ENCODE results near the gene TNIK.
A peak's percentile ranks its signal among the peaks of the same experiment; 100 is the strongest.
"Not testable (repeated sequence)": the region's sequence is repeated elsewhere in the genome, so short reads cannot be mapped to it uniquely, and the experiment has no call there.

Gene TNIK

DNA sequence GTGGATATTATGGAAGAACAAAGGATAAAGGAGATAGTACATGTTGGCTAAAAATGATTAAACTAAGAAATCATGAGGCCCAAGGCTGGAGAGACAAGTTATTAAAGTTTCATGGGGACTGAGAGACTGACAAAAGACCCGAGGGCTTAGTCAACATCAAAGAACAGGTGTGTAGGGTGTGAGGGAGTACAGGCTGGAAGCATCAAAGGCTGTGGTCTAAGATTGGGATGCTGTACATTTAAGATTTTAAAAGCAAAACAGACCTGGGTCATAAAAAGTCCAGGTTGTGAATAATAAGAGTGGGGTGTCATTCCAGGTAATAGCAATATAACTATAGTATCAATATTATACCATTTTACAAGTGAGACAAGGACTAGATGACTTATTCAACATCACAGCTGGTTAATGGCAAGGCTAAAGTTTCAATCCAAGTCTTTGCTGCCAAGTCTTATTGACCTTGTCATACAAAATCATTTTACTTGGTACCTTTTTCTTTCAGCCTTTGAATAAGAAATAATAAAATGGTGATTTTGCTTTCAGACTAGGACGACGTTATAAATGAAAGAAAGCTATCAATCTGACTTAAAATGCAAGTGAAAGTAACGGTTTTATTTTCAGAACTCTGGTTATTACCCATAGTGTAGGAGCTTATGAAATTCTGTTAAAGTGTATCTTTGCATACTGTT, 211.6 kb downstream of the TNIK start:
- peak; percentile 14 for DNase-seq

DNA sequence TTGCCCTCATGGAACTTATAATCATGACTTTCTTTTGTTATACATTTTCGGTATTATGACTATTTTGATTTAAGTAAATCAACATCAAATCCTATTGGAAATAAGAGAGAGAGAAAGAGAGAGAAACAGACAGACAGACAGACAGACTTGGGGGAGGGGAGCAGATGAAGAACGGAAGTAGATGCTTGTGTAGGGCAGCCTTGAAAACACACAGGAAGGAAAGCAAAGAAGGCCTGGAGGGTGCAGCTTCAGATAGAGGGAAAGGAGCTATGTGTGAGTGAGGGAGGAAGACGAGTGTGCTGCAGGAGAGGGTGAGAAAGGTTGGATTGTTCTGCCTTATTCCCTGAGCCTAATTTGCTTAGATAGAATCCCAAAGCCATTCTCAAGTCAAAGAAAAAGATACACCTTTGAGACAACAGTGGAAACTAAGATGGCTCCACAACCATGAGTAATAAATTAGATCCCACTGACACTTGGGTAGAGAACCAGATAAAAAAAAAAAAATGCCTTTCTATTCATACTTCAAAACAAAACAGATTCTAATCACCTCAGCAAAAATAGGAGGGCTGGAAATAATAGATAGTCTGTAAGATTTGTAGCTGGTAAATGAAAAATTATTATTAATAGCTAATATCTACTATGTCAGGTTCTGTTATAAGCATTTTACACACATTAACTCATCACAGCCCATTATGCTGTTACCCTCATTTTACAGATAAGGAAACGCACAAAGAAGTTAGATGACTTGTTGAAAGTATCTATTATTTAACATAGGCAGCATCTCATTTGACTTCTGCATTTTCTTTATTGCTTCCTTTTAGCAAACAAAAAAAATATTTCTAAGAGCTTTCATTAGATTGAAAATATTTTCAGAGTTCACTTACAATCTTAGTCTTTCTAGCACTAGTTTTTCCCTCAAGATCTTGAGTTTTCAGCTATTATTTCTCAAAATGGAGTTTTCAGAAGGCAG, 214.1 kb downstream of the TNIK start:
- DNase-seq, result no peak

DNA sequence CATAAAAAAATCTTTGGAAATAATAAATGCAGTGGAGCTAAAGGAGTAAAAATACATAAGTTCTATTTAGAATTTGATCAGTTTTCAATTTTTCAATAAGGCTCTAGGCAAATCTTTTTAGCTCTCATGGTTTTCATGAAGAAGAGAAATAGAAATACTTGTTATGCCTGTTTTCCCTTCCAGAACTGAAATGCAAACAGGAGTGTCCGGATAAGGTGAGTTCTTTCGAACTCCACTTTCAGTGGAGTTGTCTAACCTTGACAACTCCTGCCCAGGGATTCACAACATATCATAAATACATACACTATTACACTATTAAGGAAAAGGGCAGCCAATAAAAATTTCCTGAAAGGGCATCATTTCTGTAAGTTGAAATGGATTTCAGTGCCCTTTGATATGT, 217.3 kb downstream of the TNIK start:
- DNase-seq, result no peak

DNA sequence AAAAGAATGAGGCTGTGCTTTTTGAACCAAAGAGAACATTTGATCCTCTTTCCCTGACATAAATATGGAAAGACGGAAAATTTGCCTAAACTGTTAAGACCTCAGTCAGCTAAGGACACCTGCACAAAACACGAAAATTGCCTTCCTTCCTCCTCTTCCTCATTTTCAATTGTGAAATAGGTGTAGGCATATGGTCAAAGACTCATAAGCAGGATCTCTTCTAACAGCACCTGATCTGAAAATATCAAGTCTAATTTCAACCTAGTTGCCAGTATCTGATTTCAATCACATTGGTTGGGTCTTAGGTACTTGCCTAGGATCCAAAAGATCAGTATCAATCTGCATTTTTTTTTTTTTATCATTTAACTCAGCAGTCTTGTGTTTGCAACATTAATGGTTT, 218.0 kb downstream of the TNIK start:
- DNase-seq, result no peak

DNA sequence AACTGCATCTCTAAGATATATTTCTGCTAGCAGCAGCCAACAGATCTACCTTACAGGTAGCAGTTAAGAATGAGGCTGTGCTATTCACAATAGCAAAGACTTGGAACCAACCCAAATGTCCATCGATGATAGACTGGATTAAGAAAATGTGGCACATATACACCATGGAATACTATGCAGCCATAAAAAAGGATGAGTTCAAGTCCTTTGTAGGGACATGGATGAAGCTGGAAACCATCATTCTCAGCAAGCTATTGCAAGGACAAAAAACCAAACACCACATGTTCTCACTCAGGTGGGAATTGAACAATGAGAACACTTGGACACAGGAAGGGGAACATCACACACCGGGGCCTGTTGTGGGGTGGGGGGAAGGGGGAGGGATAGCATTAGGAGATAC, 218.6 kb downstream of the TNIK start:
- not testable (repeated sequence) for DNase-seq

DNA sequence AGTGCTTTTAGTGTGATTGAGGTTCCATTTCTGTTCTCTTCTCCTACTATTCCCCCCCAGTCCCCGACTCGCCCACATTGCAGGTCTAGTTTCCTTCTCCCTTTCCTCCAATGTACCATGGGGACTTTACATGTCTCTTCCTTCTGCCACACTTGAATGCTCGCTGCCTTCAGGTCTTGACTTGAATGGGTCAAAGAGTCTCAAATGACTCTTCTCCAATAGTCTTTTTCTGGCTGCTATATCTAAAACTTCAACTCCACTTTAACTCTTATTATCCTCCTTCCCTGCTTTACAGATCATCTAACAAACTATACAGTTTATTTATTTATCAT, 219.7 kb downstream of the TNIK start:
- no peak for DNase-seq

DNA sequence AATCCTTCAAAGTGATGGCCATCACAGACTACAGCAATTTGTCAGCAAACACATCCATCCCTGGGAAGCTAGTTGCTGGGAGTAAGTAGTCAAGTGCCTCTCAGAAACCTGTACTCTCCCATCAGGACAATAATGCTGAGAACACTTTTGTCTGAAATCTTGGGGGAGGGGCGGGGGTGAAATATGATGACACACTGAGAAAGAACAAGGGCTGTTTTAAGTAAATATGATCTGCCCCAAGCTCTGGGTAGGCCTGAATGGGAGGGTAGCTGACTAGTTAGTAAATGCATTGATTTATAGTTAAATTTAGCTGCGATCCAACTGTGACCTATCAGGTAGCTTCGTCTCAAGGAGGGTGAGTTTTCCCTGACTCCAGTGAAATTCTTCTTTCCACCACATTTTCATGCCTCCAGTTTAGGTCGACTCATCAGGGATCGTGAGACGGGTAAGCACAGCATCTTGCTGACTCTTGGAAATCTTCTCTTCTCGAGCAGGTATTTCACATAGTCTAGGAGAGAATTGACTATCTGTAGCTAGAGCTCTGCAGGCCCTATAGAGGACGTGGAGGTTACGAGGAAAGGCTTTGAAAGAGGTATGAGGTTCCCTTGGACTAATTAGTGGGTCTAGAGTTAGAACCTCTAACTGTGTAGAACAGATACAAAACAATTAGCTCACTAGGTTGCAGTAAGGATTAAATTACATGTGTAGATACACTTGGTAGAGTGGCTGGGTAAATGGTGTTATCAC, 220.3 kb downstream of the TNIK start:
- DNase-seq, result no peak

DNA sequence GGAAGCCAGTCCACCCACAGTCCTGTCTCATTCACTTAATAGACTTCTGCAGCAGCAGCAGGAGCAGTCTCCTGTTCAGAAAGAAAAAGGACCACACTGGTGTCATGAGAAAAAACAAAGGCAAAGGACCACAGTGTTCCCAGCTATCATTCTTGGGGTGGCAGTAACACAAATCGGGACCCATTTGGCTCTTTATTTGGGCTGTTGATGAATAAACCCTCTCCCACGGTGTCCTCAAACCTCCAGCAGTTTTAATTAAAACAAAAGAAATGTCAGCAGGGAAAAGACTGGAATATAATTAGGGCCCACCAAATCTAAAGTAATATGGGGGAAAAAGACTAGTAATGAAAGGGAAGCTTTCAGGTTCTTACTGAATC, 223.2 kb downstream of the TNIK start:
- no peak for DNase-seq

DNA sequence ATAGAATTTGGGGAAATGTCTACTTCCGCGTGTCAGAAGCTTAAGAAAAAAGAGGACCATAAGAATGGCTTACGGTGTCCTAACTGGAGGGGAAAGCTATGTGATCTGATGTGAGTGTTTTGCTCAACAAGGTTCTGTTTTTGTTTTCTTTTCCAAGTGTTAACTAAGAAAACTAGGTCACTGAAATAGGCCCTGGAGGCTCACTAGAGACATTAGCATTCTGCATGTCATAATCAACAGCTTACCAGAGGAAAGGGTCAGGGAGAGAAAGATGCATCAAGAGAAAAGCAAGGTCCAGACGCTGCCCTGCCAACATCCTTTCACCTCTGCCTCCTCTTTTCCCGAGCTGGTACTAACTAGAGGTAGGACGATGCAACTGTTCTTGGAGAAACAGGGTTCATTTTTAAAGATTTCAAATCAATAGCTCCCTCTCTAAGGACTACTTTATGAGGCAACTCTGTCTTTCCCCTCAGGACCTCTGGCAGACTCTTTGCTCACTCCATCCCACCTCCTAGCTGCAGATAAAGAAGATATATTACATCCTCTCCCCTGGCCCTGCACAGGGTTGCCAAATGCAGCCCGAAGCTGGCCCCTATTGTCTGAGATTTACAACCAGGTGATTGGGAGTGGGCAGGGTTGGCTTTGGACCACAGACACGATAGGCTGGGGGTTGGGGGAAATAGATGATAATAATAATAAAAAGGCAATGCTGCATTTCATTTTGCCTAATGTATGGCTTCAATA, 223.8 kb downstream of the TNIK start:
- no peak for DNase-seq

DNA sequence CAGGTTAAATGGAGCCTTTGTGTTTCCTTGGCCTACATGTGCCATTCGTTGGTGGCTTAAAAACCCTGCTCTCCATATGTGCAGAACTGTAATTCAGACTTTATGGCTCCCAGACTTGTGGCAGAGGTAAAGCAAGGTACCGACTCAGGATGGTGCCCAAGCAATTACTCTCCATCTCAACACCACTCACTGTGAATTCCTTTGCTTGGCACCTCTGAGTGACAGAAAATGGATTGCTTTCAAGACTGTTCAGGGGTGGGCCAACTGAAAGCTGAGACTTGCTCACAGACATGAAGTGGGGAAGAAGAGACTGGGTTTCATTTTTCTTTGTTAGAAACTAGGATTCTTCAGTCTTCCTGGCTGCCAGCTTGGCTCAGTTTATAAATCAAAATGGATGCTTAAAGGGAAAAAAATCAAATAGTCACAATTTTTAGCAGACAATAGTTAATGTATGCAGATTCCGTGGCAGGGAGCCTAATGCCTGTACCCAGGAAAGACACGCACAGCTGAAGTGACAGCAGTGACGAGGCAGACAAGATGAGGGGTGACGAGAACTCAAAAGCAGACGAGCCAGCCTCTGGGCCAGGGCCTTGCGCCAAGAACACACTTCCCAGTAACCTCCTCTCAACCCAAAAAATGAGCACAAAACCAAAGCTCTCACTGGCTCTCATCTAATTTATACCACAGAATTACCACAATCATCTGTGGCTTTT, 225.8 kb downstream of the TNIK start:
- no peak for DNase-seq

DNA sequence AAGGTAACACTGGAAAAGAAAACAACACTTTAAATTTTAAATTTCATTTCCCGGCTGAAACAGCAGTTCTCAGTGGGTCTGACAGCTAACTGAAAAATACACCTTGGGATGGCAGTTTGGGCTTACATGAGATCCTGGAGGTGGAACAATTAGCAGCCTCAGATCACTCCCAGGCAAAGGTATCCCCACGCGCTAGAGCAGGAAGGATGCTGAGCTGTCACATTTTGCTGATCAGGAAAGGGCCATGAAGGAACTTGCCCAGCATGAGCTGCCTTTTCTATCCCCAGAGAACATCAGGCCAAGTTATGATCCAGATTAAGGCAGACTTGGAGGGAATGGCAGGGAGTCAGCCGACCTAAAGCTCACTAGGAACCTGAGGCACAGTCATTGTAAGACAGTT, 228.8 kb downstream of the TNIK start:
- DNase-seq, result no peak

DNA sequence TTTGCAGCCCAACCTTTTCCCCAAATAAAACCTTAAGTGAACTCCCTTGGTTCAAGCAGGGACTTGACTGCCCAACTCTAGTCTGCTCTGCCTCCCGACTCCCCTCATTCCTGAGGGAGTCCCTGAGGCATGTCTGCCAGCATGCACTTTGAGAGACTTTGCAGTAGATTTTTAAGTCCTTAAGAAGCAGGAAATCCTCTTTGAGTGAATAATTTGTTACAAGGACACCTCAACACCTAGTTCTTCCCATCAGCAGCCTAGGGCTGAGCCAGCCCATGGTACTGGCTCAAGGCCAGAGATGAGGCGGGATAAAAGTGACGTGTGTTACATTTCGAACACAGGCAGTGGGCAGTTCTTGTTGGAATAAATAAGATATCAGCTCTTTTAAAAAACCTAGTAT, 229.3 kb downstream of the TNIK start:
- no peak for DNase-seq

DNA sequence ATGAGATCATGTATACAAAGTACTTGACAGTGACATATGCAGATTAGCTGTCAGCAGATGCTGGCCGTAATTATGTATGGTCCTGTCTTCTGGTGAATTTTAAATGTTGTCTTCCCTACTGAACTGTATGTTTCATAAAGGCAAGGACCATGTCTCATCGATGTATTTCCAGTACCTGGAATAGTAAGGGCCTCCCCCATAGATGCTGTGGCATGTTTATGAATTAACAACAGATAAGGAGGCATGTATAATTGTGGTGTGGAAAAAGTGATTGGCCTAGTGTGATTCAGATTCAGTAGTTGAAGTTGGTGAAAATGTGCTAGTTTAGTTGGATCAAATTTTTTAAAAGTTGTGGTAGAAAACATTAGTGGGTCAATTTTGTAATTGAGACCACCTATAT, 231.0 kb downstream of the TNIK start:
- no peak for DNase-seq

DNA sequence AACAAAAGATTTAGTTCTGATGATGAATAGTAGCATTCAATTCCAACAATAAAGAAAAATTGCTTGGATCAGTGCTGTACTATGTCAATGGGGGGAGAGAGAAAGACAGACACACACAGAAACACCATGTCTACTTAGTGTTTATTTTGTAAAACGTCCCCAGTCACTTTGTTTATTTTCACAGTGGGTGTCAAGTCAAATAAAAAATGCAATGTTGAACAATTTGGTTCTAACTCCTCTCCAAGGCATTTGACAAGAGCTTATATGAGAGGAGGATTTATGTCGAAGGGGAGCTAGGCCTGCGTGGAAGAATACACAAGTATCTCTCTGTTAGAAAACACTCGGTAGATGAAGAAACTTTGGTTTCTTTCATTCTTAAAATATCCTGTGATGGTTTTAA, 232.0 kb downstream of the TNIK start:
- no peak for DNase-seq

DNA sequence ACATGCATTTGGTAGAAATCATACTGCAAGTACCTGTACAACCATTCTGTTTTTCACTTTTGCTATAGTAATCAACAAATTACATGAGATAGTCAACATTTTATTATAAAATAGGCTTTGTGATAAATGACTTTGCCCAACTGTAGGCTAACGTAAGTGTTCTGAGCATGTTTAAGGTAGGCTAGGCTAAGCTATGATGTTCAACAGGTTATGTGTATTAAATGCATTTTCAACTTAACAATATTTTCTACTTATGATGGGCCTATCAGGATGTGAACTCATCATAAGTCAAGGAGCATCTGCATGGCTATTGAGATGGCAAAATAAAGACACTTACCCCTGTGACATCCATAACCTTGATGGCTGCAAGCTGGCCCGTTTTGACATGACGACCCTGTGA, 232.4 kb downstream of the TNIK start:
- no peak for DNase-seq

DNA sequence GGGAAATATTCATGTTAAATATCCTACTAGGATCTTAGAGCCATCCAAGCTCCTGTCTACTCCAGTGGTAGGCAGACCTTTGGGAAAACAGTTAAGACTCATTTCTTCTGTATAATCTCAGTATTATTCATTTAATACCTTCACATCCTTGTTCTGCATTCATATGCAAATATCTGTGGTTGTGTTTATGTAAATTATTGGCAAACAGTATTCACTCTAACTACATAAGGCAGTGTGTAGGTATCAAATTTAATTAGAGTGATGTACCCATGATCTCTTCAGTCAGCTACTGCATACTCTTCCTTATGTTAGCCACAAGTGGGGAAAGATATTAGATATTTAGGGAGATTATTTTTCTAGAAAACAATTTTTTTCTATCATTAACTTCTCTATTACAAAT, 232.8 kb downstream of the TNIK start:
- DNase-seq, result no peak

DNA sequence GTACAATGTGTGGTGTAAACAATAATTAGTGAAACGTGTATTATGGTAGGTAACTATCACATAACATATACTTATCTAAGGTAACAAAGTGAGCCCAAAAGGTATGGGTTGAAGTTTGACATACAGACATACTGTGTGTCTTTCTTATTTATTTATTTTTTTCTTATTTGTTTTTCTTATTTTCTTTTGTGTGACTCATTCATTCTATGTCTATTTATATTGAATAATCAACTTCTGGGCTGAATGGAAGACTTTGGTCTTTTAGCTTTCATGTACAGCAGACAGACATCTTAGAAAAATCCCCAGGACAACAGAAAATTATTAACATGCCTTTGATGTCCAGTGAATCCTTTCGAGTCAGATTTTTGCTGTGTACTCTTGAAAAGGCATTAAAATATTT, 233.4 kb downstream of the TNIK start:
- DNase-seq, result no peak

DNA sequence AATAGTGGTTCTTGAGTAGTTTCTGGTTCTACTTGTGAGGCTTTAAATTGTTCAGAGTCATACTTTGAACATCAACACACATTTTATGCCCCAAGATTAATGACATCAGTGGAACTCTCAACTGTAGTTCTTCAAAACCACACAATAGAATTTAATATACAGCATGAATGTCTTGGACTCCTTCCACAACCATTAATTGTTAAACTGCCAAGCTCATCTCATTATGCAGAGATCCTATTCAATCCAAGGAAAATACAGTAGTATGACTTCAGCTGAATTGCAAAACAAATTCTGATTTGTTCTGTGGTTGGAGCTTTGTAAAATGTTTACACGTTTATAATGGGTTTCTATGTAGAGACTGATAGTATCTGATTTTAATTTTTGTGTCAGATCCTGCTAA, 234.5 kb downstream of the TNIK start:
- DNase-seq, result no peak

DNA sequence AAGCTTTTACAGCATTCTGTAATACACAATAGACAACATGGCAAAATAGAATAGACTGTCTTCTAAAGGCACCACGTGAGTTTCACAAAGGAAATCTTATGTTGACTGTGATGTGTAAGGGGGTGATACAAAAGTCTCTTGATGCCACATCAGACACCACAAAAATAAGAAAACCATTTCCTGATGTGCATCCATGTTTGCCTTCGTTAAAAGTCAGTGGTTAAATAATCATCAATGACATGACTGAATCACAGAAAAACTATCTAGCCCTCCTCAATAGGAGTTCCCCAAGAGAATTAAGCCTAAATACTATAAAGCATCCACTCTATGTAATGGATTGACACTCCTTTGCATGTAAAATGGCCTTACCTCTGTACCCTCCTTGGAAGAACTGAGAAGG, 235.0 kb downstream of the TNIK start:
- DNase-seq, result peak; percentile 56

DNA sequence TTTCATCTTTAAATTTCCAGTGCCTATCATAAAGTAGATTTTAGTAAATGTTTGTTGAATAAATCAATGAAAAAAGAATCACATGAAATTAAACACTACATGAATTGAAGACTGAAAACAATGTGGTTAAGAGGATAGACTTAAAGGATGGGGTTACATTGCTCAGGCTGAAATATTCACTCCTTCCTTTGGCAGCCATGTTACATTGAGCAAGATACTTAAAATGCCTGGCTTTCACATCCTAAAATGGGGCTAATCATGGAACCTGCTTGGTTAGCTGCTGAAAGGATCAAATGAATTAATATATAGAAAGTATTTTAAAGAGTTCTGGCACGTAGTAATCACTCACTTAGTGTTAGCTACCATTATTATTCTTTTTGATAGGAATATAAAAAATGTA, 236.8 kb downstream of the TNIK start:
- no peak for DNase-seq

DNA sequence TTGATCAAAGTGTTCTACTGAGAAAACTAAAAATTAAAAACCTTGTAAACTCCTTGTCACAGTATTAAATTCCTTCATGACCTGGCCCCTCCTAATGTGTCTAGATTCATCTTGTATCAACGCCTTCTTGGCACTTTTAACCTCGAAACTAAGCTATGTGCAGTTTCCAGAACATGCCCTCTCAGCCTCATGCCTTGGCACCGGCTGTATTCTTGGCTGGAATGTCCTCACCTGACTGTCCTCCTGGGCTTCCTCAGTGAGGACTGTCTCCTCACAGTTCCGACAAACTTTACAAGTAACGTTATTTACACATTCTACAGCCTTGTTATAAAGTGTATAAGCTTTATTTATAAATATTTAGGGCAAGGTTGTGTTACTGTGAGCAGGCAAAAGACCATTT, 237.2 kb downstream of the TNIK start:
- DNase-seq, result no peak

DNA sequence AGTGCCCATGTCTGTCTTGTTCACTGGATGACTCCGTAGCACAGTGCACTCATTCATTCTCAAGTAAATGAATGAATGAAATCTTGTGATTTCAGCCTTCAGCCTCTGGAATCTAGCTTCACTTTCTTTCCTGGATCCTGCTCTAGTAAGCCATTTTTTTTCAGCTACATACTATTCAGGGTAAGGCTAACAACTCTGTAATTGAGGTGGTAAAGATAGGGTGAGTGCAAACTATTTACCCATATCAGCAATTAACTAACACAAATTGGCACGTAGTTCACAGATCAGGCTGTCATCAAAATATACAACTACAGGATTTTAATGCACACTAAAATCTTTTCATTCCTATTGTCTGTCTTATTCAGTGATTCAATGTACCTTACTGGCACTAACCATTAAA, 238.6 kb downstream of the TNIK start:
- DNase-seq, result no peak

DNA sequence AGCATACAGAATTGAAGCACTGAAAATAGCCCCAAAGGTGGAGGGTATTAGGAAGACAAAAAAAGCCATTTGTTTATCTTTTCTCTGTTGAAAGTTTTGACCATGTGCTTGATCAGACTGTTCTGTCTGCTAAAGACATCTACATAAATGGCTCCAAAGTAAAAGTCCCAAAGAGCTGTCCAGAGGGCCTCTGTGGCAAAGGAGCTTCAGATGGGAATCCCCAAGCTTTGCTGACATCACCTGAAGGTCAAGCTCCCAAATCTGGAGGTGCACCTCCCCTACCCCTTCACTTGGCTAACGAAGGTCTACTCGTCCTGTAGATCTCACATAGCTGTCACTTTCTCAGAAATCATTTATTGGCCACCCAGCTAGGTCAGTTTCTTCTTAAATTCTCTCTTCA, 239.1 kb downstream of the TNIK start:
- no peak for DNase-seq
